ENCODE data around the gene ANKRD13C.

ANKRD13C gene

DNA sequence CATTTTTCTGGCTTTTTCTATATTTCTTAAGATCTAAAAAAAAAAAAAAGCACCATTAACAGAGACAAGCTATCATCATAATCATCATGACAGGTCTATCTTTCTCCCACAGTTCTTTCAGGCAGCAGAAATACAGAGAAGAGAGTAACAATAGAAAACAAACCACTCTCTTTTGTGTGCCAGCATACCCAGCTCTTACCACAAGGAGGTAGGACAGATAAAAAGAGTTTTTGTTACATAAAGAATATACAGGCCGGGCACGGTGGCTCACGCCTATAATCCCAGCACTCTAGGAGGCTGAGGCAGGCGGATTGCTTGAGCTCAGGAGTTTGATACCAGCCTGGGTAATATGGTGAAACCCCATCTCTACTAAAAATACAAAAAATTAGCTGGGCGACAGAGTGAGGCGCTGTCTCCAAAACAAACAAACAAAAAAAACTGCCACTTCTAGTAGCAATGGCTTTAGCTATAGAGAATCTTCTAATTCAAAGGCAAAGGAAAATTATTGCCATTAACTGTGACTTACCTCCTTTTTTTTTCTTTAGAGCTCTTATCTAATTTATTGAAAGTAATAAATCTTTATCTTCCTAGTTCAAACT lies 39.7 kb downstream of the ANKRD13C start:
- no peak for TF ChIP-seq Cebpa-rat (IDR thresholded peaks at IDR 0.05)
- no peak overlapping the region for H3K4me3 ChIP-seq
- H3K9me3 ChIP-seq: no peaks in the 10 kb centered on the region
- no peaks in the 10 kb centered on the region for H3K27me3 ChIP-seq
- peaks cover 13% of the 10 kb centered on the region for H4K20me1 ChIP-seq
- H3K36me3 ChIP-seq: peaks cover 16% of the 10 kb centered on the region
- H3K4me1 ChIP-seq: no peaks in the 10 kb centered on the region
- H3K9ac ChIP-seq: no peak overlapping the region
- no peak overlapping the region for H3K4me2 ChIP-seq
- H3K27ac ChIP-seq: no peak overlapping the region

DNA sequence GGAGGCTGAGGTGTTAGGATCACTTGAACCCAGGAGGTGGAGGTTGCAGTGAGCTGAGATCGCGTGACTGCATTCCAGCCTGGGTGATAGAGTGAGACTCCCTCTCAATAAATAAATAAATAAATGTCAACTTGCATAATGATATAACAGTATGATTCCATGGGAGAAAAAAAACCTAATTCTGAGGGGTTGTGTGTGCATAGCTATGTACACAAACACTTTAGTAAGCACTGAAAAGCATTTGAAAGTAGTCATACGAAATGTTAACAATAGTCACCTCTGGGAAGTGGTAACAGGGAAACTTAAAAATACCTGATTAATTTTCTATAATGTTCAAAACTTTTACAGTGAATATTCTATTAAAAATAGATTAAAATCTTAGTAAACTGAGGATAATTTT lies 43.2 kb downstream of the ANKRD13C start:
- Histone ChIP-seq H3K36me3 (peaks cover 33% of the 10 kb centered on the region), H4K20me1 (peaks cover 5% of the 10 kb centered on the region; the same call in 1 of the 2 replicates), H3K4me3 (no peak overlapping the region), H3K27ac (no peak overlapping the region), H3K27me3 (no peaks in the 10 kb centered on the region), H3K9ac (no peak overlapping the region), H3K4me2 (no peak overlapping the region), H3K4me1 (no peaks in the 10 kb centered on the region), H3K9me3 (no peaks in the 10 kb centered on the region)
- no peak for TF ChIP-seq Cebpa-rat (IDR thresholded peaks at IDR 0.05)

DNA sequence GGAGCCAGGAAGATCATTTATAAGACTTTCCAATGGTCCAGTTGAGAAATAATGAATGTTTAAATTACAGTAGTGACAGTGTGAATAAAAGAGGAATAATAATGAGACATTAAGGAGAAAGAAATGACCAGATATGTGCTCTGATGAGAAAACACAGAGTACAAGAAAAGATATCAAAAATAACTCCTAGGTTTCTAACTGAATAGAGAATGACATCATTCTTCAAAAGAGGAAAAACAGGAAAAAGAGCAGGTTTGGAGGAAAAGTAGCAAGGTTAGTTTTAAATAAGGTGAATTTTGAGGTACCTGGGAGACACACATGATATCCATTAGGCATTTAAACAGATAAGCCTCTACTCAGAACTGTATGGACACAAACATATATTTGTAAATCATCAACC lies 55.0 kb downstream of the ANKRD13C start:
- Histone ChIP-seq H3K27me3 (no peaks in the 10 kb centered on the region), H3K9me3 (no peaks in the 10 kb centered on the region), H3K36me3 (peaks cover 56% of the 10 kb centered on the region), H3K27ac (no peak overlapping the region), H3K4me2 (no peak overlapping the region), H3K9ac (no peak overlapping the region), H3K4me1 (no peaks in the 10 kb centered on the region), H3K4me3 (no peak overlapping the region), H4K20me1 (no peaks in the 10 kb centered on the region)
- TF ChIP-seq Cebpa-rat (IDR thresholded peaks at IDR 0.05): no peak

DNA sequence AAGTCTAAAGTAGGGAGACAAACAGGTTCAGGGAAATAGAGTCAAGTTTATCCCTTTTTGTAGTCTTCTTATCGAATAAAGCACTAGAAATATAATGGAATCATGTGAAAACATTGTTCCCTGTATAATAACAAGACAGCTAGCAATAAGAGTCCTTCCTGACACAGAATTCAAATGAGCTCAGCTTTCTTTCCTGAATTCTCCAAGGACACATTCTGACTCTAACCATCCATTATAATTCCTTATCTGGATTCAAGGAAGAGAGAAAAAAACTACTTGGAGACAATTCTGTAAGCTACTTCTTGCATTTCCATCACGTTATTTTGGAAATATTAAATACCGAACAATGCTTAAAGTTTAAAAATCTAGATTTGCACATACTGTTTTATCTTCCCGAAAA lies 58.8 kb downstream of the ANKRD13C start:
- no peak overlapping the region for H3K27ac ChIP-seq
- no peak overlapping the region for H3K9ac ChIP-seq
- no peaks in the 10 kb centered on the region for H3K4me1 ChIP-seq
- H3K36me3 ChIP-seq: peaks cover 70% of the 10 kb centered on the region
- H4K20me1 ChIP-seq: no peaks in the 10 kb centered on the region
- H3K4me2 ChIP-seq: no peak overlapping the region
- no peaks in the 10 kb centered on the region for H3K9me3 ChIP-seq
- no peak for TF ChIP-seq Cebpa-rat (IDR thresholded peaks at IDR 0.05)
- no peaks in the 10 kb centered on the region for H3K27me3 ChIP-seq
- H3K4me3 ChIP-seq: no peak overlapping the region

DNA sequence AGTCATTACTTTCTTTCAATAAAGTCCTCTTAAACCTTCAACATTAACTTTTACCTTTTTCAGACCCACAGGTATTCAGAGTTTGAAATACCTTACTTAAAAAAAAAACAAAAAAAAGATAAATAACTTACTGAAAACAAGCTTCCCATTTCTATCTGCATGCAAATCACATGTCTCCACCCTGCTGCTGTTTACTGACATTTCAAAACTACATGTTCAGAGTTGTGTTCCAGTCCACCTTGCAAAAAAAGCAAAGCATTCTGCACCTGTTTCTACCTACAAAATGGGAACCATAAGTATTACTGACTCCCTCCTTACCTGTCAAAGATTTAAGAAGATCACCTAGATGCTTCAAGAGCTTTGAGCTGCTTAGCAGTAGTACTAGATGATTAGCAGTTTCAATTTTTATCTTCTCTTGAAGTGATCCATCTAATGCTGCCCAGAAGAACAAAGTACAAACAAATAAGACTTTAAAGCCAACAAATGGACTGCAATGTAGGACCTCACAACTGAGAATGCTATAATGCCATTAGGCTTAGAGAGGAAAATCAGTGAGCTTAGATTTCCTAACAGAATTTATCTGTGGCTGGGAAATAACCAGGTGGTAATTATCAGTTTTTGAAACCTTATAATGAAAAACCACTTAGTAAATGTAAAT lies 61.2 kb downstream of the ANKRD13C start:
- Histone ChIP-seq H3K36me3 (peaks cover 63% of the 10 kb centered on the region), H3K9ac (no peak overlapping the region), H3K9me3 (no peaks in the 10 kb centered on the region), H4K20me1 (no peaks in the 10 kb centered on the region), H3K4me2 (no peak overlapping the region), H3K27ac (no peak overlapping the region), H3K27me3 (no peaks in the 10 kb centered on the region), H3K4me3 (no peak overlapping the region), H3K4me1 (no peaks in the 10 kb centered on the region)
- TF ChIP-seq Cebpa-rat (IDR thresholded peaks at IDR 0.05): no peak

DNA sequence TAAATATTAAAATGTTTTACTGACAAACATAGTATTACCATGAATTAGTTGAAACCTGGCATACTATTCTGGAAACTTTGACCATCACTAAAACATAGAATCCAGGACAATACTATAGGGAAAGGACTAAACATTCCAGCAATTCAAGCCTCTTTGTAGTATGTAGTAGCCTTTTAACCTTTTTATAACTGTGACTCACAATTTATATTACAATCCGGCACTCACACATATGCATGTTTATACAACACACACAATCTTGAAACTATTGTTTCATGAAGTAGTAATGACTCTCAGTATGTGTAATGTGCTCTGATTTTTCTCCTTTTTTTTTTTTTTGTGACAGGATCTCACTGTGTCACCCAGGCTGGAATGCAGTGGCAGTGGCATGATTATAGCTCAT lies 64.3 kb downstream of the ANKRD13C start:
- no peak overlapping the region for H3K9ac ChIP-seq
- H3K27me3 ChIP-seq: no peaks in the 10 kb centered on the region
- peaks cover 59% of the 10 kb centered on the region for H3K36me3 ChIP-seq
- H3K4me3 ChIP-seq: no peak overlapping the region
- H3K27ac ChIP-seq: no peak overlapping the region
- H3K4me2 ChIP-seq: no peak overlapping the region
- no peaks in the 10 kb centered on the region for H4K20me1 ChIP-seq
- no peak for TF ChIP-seq Cebpa-rat (IDR thresholded peaks at IDR 0.05)
- H3K9me3 ChIP-seq: no peaks in the 10 kb centered on the region
- H3K4me1 ChIP-seq: no peaks in the 10 kb centered on the region

DNA sequence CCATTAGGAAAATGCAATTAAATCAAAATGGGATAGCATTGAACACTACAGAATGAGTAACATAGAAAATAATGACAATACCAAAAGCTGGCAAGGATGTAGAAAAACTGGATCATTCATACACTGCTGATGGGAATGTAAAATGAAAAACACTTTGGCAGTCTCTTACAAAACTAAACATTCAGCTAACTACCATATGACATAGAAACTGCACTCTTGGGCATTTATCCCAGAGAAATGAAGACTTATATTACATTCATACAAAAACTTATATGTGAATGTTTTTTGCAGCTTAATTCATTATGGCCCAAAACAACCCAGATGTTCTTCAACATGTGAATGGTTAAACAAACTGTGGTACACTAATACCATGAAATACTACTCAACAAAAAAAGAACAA lies 66.4 kb downstream of the ANKRD13C start:
- no peaks in the 10 kb centered on the region for H3K4me1 ChIP-seq
- no peak overlapping the region for H3K4me3 ChIP-seq
- TF ChIP-seq Cebpa-rat (IDR thresholded peaks at IDR 0.05): no peak
- no peaks in the 10 kb centered on the region for H3K27me3 ChIP-seq
- no peaks in the 10 kb centered on the region for H3K9me3 ChIP-seq
- H3K4me2 ChIP-seq: no peak overlapping the region
- no peak overlapping the region for H3K9ac ChIP-seq
- no peak overlapping the region for H3K27ac ChIP-seq
- no peaks in the 10 kb centered on the region for H4K20me1 ChIP-seq
- peaks cover 46% of the 10 kb centered on the region for H3K36me3 ChIP-seq

DNA sequence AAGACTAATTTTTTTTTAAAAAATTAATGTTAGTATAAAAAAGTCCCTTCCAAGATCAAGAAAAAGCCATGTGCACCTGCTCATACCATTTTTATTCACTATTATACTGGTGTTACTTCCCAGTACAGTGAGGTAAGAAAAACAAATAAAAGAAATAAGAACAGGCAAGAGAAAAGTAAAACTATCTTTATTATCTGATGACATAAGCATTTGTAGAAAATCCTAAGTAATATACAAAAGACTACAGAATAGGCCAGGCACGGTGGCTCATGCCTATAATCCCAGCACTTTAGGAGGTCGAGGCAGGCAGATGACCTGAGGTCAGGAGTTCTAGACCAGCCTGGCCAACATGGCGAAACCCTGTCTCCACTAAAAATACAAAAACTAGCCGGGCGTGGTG lies 68.1 kb downstream of the ANKRD13C start:
- no peak overlapping the region for H3K4me3 ChIP-seq
- H4K20me1 ChIP-seq: no peaks in the 10 kb centered on the region
- H3K27ac ChIP-seq: no peak overlapping the region
- peaks cover 44% of the 10 kb centered on the region for H3K36me3 ChIP-seq
- no peak overlapping the region for H3K9ac ChIP-seq
- no peaks in the 10 kb centered on the region for H3K27me3 ChIP-seq
- H3K4me1 ChIP-seq: no peaks in the 10 kb centered on the region
- TF ChIP-seq Cebpa-rat (IDR thresholded peaks at IDR 0.05): no peak
- no peak overlapping the region for H3K4me2 ChIP-seq
- H3K9me3 ChIP-seq: no peaks in the 10 kb centered on the region

DNA sequence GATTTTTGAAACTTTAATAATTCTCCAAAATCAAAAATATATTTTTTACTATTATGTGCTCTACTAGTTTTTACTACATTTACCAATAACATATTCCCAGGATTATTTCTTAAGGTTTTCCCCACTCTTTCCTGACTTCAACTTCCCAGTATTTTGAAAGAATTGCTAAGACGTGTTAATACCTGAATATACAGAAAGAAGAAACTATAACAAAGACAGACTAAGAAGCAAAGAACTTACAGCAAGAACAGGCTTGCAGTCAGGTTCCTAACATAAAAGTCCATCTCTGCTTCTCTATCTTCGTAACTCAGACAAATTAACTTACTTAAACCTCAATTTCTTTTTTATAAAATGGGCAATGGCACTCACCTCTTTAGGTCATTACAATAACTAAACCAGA lies 70.2 kb downstream of the ANKRD13C start:
- Histone ChIP-seq H3K9ac (no peak overlapping the region), H4K20me1 (no peaks in the 10 kb centered on the region), H3K27me3 (no peaks in the 10 kb centered on the region), H3K36me3 (peaks cover 44% of the 10 kb centered on the region), H3K4me3 (no peak overlapping the region), H3K27ac (no peak overlapping the region), H3K4me1 (no peaks in the 10 kb centered on the region), H3K4me2 (no peak overlapping the region), H3K9me3 (no peaks in the 10 kb centered on the region)
- TF ChIP-seq Cebpa-rat (IDR thresholded peaks at IDR 0.05): no peak

DNA sequence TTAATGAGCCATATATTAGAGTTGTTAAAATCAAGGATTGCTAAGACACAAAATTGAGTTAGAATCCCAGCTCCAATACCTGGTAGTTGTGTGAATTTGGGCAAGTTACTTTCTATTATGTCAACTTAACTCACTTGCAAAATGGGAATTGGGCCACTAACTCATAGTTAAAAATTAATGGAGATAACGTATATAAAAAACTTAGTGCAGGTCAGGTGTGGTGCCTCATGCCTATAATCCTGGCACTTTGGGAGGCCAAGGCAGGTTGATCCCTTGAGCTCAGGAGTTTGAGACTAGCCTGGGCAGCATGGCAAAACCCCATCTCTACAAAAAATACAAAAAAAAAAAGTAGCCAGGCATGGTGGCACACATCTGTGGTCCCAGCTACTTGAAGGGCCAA lies 75.8 kb downstream of the ANKRD13C start:
- Histone ChIP-seq H3K4me2 (no peak overlapping the region), H3K27me3 (no peaks in the 10 kb centered on the region), H3K4me3 (no peak overlapping the region), H3K36me3 (peaks cover 71% of the 10 kb centered on the region), H3K27ac (no peak overlapping the region), H3K9me3 (no peaks in the 10 kb centered on the region), H3K9ac (no peak overlapping the region), H3K4me1 (no peaks in the 10 kb centered on the region), H4K20me1 (no peaks in the 10 kb centered on the region)
- TF ChIP-seq Cebpa-rat (IDR thresholded peaks at IDR 0.05): no peak

Data from BLaER1 (cell line).